Stimulated activated naive B cell treated with anti-CD40 and anti-IgM and Interleukin-4, amounts not matched to agents 10 μg/mL and 1 μg/mL and 100 μg/mL, for 72 hours (primary cell): ENCODE data around the gene CCNC.

Experiments used
- ATAC-seq, 2 donors: fragments of 150-1000 bp; cut with Tn5 transposase; replicated peaks; 2 replicates each; pipeline ENCODE4 v1.10.0; 2021; ENCODE audit warnings: moderate library complexity in 1 of 2
- DNase-seq: peaks from one replicate; pipeline ENCODE4 v3.0.0; 2021
- H3K27ac Mint-ChIP-seq: one replicate; pipeline ENCODE4 v1.8.0; 2022; ENCODE audit warnings: mild to moderate bottlenecking, mixed read lengths
- H3K27me3 Mint-ChIP-seq, 2 donors: one replicate each; pipeline ENCODE4 v1.8.0; 2022; ENCODE audit warnings: mixed read lengths in 2 of 2
- H3K36me3 Mint-ChIP-seq, 2 donors: one replicate each; pipeline ENCODE4 v1.8.0; 2022; ENCODE audit warnings: mixed read lengths in 2 of 2, mild to moderate bottlenecking in 1 of 2
- H3K4me1 Mint-ChIP-seq, 2 donors: one replicate each; pipeline ENCODE4 v1.8.0; 2022; ENCODE audit warnings: mixed read lengths in 2 of 2, mild to moderate bottlenecking in 1 of 2
- H3K4me3 Mint-ChIP-seq, 2 donors: one replicate each; pipeline ENCODE4 v1.8.0; 2022; ENCODE audit warnings: mild to moderate bottlenecking in 2 of 2, mixed read lengths in 2 of 2, moderate library complexity in 1 of 2
- H3K9me3 Mint-ChIP-seq, 2 donors: one replicate each; pipeline ENCODE4 v1.8.0; 2022; ENCODE audit warnings: mixed read lengths in 2 of 2, mild to moderate bottlenecking in 1 of 2

Gene CCNC

GRCh38 chr6:99545442-99545841, 23.0 kb downstream of the CCNC start:
- Mint-ChIP-seq H3K36me3 (peaks cover 28 to 43% of the 10 kb centered on the region in 2 donors), H3K4me3 (no peak overlapping the region), H3K9me3 (no peaks in the 10 kb centered on the region), H3K27me3 (no peaks in the 10 kb centered on the region), H3K27ac (no peak overlapping the region), H3K4me1 (peaks cover 0 to 2% of the 10 kb centered on the region in 2 donors)
- DNase-seq = no peak
- no peak for ATAC-seq

DNA sequence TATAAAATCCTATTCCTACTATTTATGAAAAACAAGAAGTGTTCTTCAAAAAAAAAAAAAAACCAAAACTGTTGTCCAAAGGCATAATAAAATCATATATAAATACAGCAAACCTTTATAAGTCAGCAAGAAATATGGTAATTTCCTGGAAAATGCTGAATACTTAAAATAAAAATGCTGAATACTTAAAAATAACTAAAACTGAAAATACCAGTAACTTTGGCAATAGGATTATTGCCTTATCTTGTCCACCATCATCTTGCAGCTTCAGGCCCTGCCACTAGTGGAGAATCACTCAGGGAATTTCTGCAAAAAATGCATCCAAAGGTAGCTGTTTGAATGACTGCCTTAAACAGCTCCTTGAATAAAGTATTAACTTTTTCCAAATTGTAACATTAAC, 24.5 kb downstream of the CCNC start:
- H3K27ac Mint-ChIP-seq = no peak overlapping the region
- peaks cover 0 to 2% of the 10 kb centered on the region in 2 donors for H3K4me1 Mint-ChIP-seq
- peaks cover 26 to 44% of the 10 kb centered on the region in 2 donors for H3K36me3 Mint-ChIP-seq

DNA sequence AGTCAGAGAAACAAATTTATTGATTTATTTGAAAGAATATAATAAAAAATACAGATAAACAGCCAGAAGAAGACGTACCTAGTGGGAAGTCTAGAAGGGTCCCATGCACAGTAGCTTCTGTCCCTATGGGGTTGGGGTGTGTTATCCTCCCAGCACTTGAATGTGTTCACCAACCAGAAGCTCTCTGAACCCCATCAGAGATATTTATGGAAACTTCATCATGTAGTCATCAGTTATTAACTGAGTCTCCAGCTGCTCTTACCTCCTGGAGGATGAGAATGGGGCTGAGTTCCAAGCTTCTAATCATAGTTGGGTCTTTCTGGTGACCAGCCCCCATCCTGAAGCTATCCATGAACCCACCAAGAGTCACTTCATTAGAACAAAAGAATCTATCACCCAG, 37.8 kb downstream of the CCNC start:
- H3K4me3 Mint-ChIP-seq = no peak overlapping the region
- no peaks in the 10 kb centered on the region for H3K27me3 Mint-ChIP-seq
- ATAC-seq (no peak), DNase-seq (no peak)
- H3K36me3 Mint-ChIP-seq = peaks cover 7 to 13% of the 10 kb centered on the region in 2 donors
- no peaks in the 10 kb centered on the region for H3K4me1 Mint-ChIP-seq
- H3K9me3 Mint-ChIP-seq = no peaks in the 10 kb centered on the region
- no peak overlapping the region for H3K27ac Mint-ChIP-seq

More for the DNA sequence above, 24.5 kb downstream of the CCNC start:
- Mint-ChIP-seq H3K4me3 (no peak overlapping the region), H3K27me3 (no peaks in the 10 kb centered on the region), H3K9me3 (no peaks in the 10 kb centered on the region)
- DNase-seq (no peak), ATAC-seq (no peak)

DNA sequence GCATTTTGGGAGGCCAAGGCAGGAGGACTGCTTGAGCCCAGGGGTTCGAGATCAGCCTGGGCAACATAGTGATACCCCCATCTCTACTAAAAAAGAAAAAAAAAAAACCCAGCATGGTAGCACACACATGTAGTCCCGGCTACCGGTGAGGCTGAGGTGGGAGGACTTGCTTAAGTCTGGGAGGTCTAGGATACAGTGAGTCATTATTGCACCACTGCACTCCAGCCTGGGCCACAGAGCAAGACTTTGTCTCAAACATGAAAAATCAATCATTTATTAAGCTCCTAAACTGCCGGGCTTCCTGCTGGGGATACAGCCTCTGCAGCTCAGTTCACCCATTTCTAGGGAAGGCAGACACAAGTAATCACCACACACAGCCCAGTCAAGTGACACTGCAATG, 45.9 kb downstream of the CCNC start:
- Mint-ChIP-seq H3K4me3 (no peak overlapping the region), H3K4me1 (peaks cover 6 to 32% of the 10 kb centered on the region in 2 donors), H3K9me3 (no peaks in the 10 kb centered on the region), H3K27ac (no peak overlapping the region), H3K27me3 (no peaks in the 10 kb centered on the region), H3K36me3 (peaks cover 0 to 3% of the 10 kb centered on the region in 2 donors)
- ATAC-seq = no peak
- DNase-seq = no peak

DNA sequence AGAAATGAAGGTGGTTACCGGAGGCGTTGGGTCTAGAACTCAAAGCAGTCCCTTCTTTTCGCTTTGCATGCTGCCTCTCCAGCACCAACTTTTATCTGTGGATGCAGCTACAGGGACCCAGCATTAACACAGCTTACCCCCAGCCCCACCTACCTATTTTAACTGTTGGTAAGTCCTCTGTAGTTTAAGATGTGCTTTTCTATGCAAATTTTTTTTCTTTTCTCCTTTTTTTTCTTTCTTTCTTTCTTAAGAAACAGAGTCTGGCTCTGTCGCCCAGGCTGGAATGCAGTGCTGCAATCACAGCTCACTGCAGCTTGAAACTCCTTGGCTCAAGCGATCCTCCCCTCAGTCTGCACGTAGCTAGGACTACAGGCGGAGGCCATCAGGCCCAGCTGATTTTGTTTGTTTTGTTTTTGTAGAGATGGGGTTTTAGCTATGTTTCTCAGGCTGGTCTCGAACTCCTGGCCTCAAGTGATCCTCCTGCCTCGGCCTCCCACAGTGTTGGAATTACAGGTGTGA, 46.8 kb downstream of the CCNC start:
- H3K27ac Mint-ChIP-seq = peak overlapping the region; percentile 99
- peaks cover 0 to 3% of the 10 kb centered on the region in 2 donors for H3K36me3 Mint-ChIP-seq
- DNase-seq (no peak), ATAC-seq (peak; percentile 26 to 33)
- peak overlapping the region; percentile 94 to 99 for H3K4me3 Mint-ChIP-seq
- H3K4me1 Mint-ChIP-seq = peaks cover 6 to 32% of the 10 kb centered on the region in 2 donors
- no peaks in the 10 kb centered on the region for H3K27me3 Mint-ChIP-seq
- H3K9me3 Mint-ChIP-seq = no peaks in the 10 kb centered on the region

GRCh38 chr6:99520855-99521632, 47.4 kb downstream of the CCNC start:
- Mint-ChIP-seq H3K36me3 (peaks cover 0 to 3% of the 10 kb centered on the region in 2 donors), H3K27me3 (no peaks in the 10 kb centered on the region), H3K27ac (peak overlapping the region; percentile 99), H3K9me3 (no peaks in the 10 kb centered on the region), H3K4me1 (peaks cover 7 to 32% of the 10 kb centered on the region in 2 donors), H3K4me3 (peak overlapping the region; percentile 94 to 99)
- DNase-seq (peak; percentile 72), ATAC-seq (peak; percentile 89)

- ATAC-seq (no peak), DNase-seq (no peak)
- no peak overlapping the region for H3K4me3 Mint-ChIP-seq
- H3K27me3 Mint-ChIP-seq = no peaks in the 10 kb centered on the region
- H3K27ac Mint-ChIP-seq = no peak overlapping the region
- no peaks in the 10 kb centered on the region for H3K9me3 Mint-ChIP-seq
- H3K36me3 Mint-ChIP-seq = peaks cover 0 to 3% of the 10 kb centered on the region in 2 donors
- H3K4me1 Mint-ChIP-seq = peaks cover 12 to 33% of the 10 kb centered on the region in 2 donors
Observed at GRCh38 chr6:99519446-99519845, 49.0 kb downstream of the CCNC start.

DNA sequence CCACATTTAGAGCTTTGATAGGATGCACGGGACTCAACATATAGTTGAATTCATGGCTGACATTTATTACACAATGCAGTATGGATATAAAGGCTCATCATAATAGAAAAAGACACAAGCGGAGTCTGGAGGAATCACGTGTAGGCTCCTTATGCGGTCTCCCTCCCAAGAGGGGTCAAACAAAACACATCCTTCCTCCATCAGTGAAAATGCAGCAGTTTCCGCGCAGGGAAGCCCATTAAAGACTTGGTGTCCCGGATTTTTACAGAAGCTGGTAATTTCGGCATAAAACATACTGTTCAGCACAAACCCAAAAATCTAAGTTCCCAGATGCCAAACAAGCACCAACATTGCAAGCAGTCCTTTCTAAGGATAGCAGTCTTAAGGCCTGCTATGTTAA, 54.4 kb downstream of the CCNC start:
- Mint-ChIP-seq H3K4me3 (peak overlapping the region; percentile 98), H3K36me3 (peaks cover 0 to 9% of the 10 kb centered on the region in 2 donors), H3K27ac (no peak overlapping the region), H3K4me1 (peaks cover 19 to 29% of the 10 kb centered on the region in 2 donors), H3K9me3 (no peaks in the 10 kb centered on the region), H3K27me3 (no peaks in the 10 kb centered on the region)
- ATAC-seq (no peak), DNase-seq (no peak)

- no peak for ATAC-seq
- Mint-ChIP-seq H3K4me1 (peaks cover 19 to 29% of the 10 kb centered on the region in 2 donors), H3K27me3 (no peaks in the 10 kb centered on the region), H3K27ac (no peak overlapping the region), H3K4me3 (no peak overlapping the region), H3K9me3 (no peaks in the 10 kb centered on the region), H3K36me3 (peaks cover 3 to 16% of the 10 kb centered on the region in 2 donors)
- DNase-seq = no peak
Observed at GRCh38 chr6:99512033-99512432, 56.4 kb downstream of the CCNC start.

DNA sequence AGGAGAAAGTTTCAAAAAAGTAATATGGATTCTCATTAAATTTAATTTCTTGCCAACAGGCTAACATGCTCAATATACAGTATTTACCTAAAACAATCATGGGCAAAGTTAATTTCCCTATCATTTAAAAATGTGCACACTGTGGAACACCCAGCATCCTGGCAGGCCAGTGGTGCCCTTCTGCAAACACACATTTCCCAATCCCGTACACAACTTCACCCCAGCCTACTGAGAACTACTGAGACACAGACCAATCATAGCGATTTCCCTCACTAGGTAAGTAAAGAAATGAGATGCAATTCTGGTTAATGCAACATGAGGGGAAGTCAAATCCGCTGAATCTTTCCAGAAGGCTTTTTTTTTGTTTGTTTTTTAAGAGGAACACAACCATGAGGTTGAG, 60.8 kb downstream of the CCNC start:
- H3K4me1 Mint-ChIP-seq = peaks cover 3 to 6% of the 10 kb centered on the region in 2 donors
- no peak overlapping the region for H3K4me3 Mint-ChIP-seq
- no peak overlapping the region for H3K27ac Mint-ChIP-seq
- no peaks in the 10 kb centered on the region for H3K9me3 Mint-ChIP-seq
- H3K36me3 Mint-ChIP-seq = peaks cover 7 to 35% of the 10 kb centered on the region in 2 donors
- no peaks in the 10 kb centered on the region for H3K27me3 Mint-ChIP-seq
- DNase-seq (no peak), ATAC-seq (no peak)

DNA sequence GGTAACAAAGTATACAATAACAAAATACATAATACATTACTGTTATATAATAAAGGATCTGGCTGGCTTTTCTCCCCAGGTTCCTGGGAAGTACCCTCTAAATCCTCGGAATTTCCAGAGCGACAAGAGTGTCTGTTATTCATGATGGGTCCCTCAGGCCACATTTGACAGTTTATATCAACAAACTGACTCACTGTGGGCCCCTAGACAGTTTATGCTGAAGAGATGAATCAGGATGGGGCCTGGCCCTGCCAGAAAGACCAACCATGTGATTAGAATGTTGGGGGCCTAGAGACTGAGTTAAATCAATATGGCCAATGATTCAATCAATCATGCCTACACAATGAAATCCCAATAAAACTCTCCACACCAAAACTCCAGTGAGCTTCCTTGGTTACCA, 66.7 kb downstream of the CCNC start:
- Mint-ChIP-seq H3K9me3 (no peaks in the 10 kb centered on the region), H3K4me3 (no peak overlapping the region), H3K27me3 (no peaks in the 10 kb centered on the region), H3K36me3 (peaks cover 21 to 53% of the 10 kb centered on the region in 2 donors), H3K4me1 (peaks cover 8% of the 10 kb centered on the region in 2 donors), H3K27ac (no peak overlapping the region)
- ATAC-seq (no peak), DNase-seq (no peak)

DNA sequence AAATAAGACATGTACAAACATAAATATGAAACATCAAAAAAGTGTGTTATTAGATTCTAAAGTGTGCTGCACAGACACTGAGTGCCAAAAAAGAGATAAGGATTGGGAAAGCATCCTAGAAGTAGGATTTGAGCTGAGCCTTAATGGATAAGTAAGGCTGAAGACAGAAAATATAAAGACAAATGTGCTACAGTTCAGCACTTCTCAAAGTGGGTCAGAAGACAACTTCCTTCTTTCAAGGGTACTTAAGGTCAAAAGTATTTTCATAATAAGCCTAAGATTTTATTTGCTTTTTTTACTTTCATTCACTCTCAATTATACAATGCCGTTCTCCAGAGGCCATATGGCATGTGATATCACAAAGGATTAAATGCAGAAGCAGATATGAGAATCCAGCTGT, 70.0 kb downstream of the CCNC start:
- H3K4me3 Mint-ChIP-seq = no peak overlapping the region

GRCh38 chr6:99495466-99495865, 73.0 kb downstream of the CCNC start:
- Mint-ChIP-seq H3K36me3 (peaks cover 10 to 31% of the 10 kb centered on the region in 2 donors), H3K9me3 (no peaks in the 10 kb centered on the region), H3K4me3 (no peak overlapping the region), H3K27ac (no peak overlapping the region), H3K27me3 (no peaks in the 10 kb centered on the region), H3K4me1 (peaks cover 8% of the 10 kb centered on the region in 2 donors)
- DNase-seq = no peak
- no peak for ATAC-seq

More for the DNA sequence above, 70.0 kb downstream of the CCNC start:
- Mint-ChIP-seq H3K27me3 (no peaks in the 10 kb centered on the region), H3K9me3 (no peaks in the 10 kb centered on the region), H3K4me1 (peaks cover 8 to 9% of the 10 kb centered on the region in 2 donors), H3K36me3 (peaks cover 19 to 45% of the 10 kb centered on the region in 2 donors), H3K27ac (no peak overlapping the region)
- no peak for DNase-seq
- no peak for ATAC-seq
